Stimulated activated CD4-positive, alpha-beta T cell treated with anti-CD3 and anti-CD28 coated beads, Interleukin-2, amount 100 ng/mL, for 4 hours (primary cell): Measurements from ENCODE around the gene CCL21.
"Not testable (repeated sequence)": the region's sequence is repeated elsewhere in the genome, so short reads cannot be mapped to it uniquely, and the experiment has no call there.

Experiments
- DNase-seq: peaks from one replicate; pipeline ENCODE4 v3.0.0-alpha.2; 2020; ENCODE audit warnings: low read depth

The CCL21 gene

GRCh38 chr9:34710023-34710422 is at the start of gene CCL21:
TSS of gene CCL21 (minus strand) at chr9:34710136. CDS start at chr9:34710066, 70 bp downstream.
- DNase-seq = no peak

GRCh38 chr9:34759432-34760134 is 49.6 kb upstream of the CCL21 start:
- DNase-seq = no peak

GRCh38 chr9:34750320-34750719 is 40.4 kb upstream of the CCL21 start:
- DNase-seq = not testable (repeated sequence)

- no peak for DNase-seq
Observed at GRCh38 chr9:34746526-34746925, 36.6 kb upstream of the CCL21 start.

GRCh38 chr9:34744295-34745221 is 34.6 kb upstream of the CCL21 start:
- no peak for DNase-seq

GRCh38 chr9:34742710-34743109 is 32.8 kb upstream of the CCL21 start:
- no peak for DNase-seq

GRCh38 chr9:34741628-34742027 is 31.7 kb upstream of the CCL21 start:
- DNase-seq = no peak

- DNase-seq = not testable (repeated sequence)
Observed at GRCh38 chr9:34740176-34740575, 30.2 kb upstream of the CCL21 start.

GRCh38 chr9:34737677-34738260 is 27.8 kb upstream of the CCL21 start:
- no peak for DNase-seq

GRCh38 chr9:34734720-34735119 is 24.8 kb upstream of the CCL21 start:
- no peak for DNase-seq

- no peak for DNase-seq
Observed at GRCh38 chr9:34732886-34733285, 22.9 kb upstream of the CCL21 start.

- DNase-seq = no peak
Observed at GRCh38 chr9:34732478-34732877, 22.5 kb upstream of the CCL21 start.

- DNase-seq = no peak
Observed at GRCh38 chr9:34723141-34723540, 13.2 kb upstream of the CCL21 start.

GRCh38 chr9:34719769-34720025 is 9.8 kb upstream of the CCL21 start:
- DNase-seq = not testable (repeated sequence)

GRCh38 chr9:34719021-34719768 is 9.3 kb upstream of the CCL21 start:
- no peak for DNase-seq

- no peak for DNase-seq
Observed at GRCh38 chr9:34717996-34718614, 8.2 kb upstream of the CCL21 start.

- no peak for DNase-seq
Observed at GRCh38 chr9:34716711-34717110, 6.8 kb upstream of the CCL21 start.

- DNase-seq = no peak
Observed at GRCh38 chr9:34715639-34716215, 5.8 kb upstream of the CCL21 start.

- no peak for DNase-seq
Observed at GRCh38 chr9:34714007-34714406, 4.1 kb upstream of the CCL21 start.

- no peak for DNase-seq
Observed at GRCh38 chr9:34712140-34712539, 2.2 kb upstream of the CCL21 start.

- no peak for DNase-seq
Observed at GRCh38 chr9:34709196-34709978, 549 bp downstream of the CCL21 start.
